Parathyroid adenoma (tissue), 2 donors: ENCODE data around the gene WDR4.

Source experiments
- H2AFZ ChIP-seq: fragments of 300-600 bp; sonication (generic); one replicate; pipeline ENCODE4 v1.7.0; 2017; ENCODE audit warnings: antibody characterized with exemption, mild to moderate bottlenecking
- H3K27ac ChIP-seq: fragments of 300-600 bp; sonication (generic); one replicate; pipeline ENCODE4 v1.7.0; 2017
- H3K27me3 ChIP-seq: fragments of 300-600 bp; sonication (generic); one replicate; pipeline ENCODE4 v1.7.0; 2017; ENCODE audit warnings: low read length; ENCODE audit not compliant: control insufficient read depth, insufficient read depth
- H3K36me3 ChIP-seq: fragments of 300-600 bp; sonication (generic); one replicate; pipeline ENCODE4 v1.7.0; 2017; ENCODE audit warnings: low read length; ENCODE audit not compliant: control insufficient read depth, insufficient read depth
- H3K4me1 ChIP-seq: fragments of 300-600 bp; sonication (generic); one replicate; pipeline ENCODE4 v1.7.0; 2017; ENCODE audit warnings: control low read depth
- H3K4me2 ChIP-seq: fragments of 300-600 bp; sonication (generic); one replicate; pipeline ENCODE4 v1.7.0; 2017; ENCODE audit warnings: low read length
- H3K4me3 ChIP-seq: fragments of 300-600 bp; sonication (generic); one replicate; pipeline ENCODE4 v1.7.0; 2017; ENCODE audit warnings: low read depth, low read length
- H3K79me2 ChIP-seq: fragments of 300-600 bp; sonication (generic); one replicate; pipeline ENCODE4 v1.7.0; 2017; ENCODE audit warnings: control low read depth
- H3K9ac ChIP-seq: fragments of 300-600 bp; sonication (generic); one replicate; pipeline ENCODE4 v1.7.0; 2017; ENCODE audit warnings: mild to moderate bottlenecking
- H3K9me3 ChIP-seq: fragments of 300-600 bp; sonication (generic); one replicate; pipeline ENCODE4 v1.7.0; 2017; ENCODE audit warnings: low read length; ENCODE audit not compliant: control insufficient read depth
- CTCF ChIP-seq: fragments of 300-600 bp; sonication (generic); IDR thresholded peaks from one replicate; pipeline ENCODE4 v1.7.0; 2017; ENCODE audit warnings: antibody characterized with exemption, mild to moderate bottlenecking
- donor health status: primary hyperparathyroidism.

Gene WDR4

DNA sequence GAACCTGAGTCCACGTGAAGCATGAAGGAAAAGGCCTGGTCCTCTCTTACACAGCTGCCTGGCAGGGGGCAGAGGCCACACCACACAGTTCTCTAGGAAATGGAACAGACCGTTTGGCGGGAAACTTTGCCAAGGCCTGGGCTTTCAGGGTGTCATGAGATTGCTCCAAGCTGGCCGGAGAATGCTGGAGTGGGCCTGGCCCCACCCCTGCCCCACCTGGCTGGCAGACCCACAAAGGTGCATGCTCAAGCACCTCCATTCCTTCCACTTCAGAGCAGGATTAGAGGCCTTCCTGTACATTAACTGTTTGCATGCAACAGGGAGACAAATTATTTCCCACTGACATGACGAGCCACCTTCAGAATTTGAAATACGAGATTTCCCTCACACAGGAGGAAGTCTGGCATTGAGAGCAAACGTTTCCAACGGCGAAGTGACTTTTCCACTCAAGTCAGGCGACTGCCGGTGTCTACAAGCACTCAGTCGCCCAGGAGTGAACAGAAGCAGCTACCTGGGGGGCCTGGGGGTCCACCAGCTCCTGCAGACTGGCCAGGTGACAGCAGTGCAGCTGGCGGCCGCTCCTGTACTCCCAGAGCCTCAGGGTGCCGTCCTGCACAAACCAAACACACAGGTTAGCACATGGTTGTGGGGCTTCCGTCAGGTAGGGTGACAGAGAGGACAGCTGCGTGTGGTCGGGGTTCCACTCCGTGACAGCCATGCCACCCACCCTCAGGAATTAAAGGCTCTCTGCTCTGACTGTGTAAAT lies 24.0 kb downstream of the WDR4 start:
- no peak overlapping the region for H3K27ac ChIP-seq
- H3K4me3 ChIP-seq: no peak overlapping the region
- H3K9me3 ChIP-seq: no peaks in the 10 kb centered on the region
- H3K79me2 ChIP-seq: no peaks in the 10 kb centered on the region
- no peak overlapping the region for H3K9ac ChIP-seq
- H3K36me3 ChIP-seq: no peaks in the 10 kb centered on the region
- no peaks in the 10 kb centered on the region for H3K27me3 ChIP-seq
- TF ChIP-seq CTCF: no peak
- H3K4me1 ChIP-seq: no peaks in the 10 kb centered on the region
- H3K4me2 ChIP-seq: no peak overlapping the region
- H2AFZ ChIP-seq: no peak overlapping the region

GRCh38 chr21:42854246-42855010 lies 24.9 kb downstream of the WDR4 start:
- TF ChIP-seq CTCF: no peak
- no peak overlapping the region for H3K9ac ChIP-seq
- no peak overlapping the region for H3K4me3 ChIP-seq
- H3K27me3 ChIP-seq: no peaks in the 10 kb centered on the region
- H3K9me3 ChIP-seq: no peaks in the 10 kb centered on the region
- H3K4me1 ChIP-seq: no peaks in the 10 kb centered on the region
- H3K27ac ChIP-seq: no peak overlapping the region
- no peaks in the 10 kb centered on the region for H3K36me3 ChIP-seq
- no peak overlapping the region for H2AFZ ChIP-seq
- no peaks in the 10 kb centered on the region for H3K79me2 ChIP-seq
- no peak overlapping the region for H3K4me2 ChIP-seq

GRCh38 chr21:42853621-42854020 lies 25.7 kb downstream of the WDR4 start:
- no peaks in the 10 kb centered on the region for H3K36me3 ChIP-seq
- no peaks in the 10 kb centered on the region for H3K79me2 ChIP-seq
- TF ChIP-seq CTCF: no peak
- no peak overlapping the region for H2AFZ ChIP-seq
- H3K4me2 ChIP-seq: no peak overlapping the region
- no peaks in the 10 kb centered on the region for H3K9me3 ChIP-seq
- no peaks in the 10 kb centered on the region for H3K27me3 ChIP-seq
- H3K27ac ChIP-seq: no peak overlapping the region
- no peak overlapping the region for H3K4me3 ChIP-seq
- no peaks in the 10 kb centered on the region for H3K4me1 ChIP-seq
- H3K9ac ChIP-seq: no peak overlapping the region

GRCh38 chr21:42852925-42853570 lies 26.3 kb downstream of the WDR4 start:
- H3K27ac ChIP-seq: no peak overlapping the region
- H3K9ac ChIP-seq: no peak overlapping the region
- H3K4me2 ChIP-seq: no peak overlapping the region
- no peaks in the 10 kb centered on the region for H3K27me3 ChIP-seq
- no peaks in the 10 kb centered on the region for H3K36me3 ChIP-seq
- no peaks in the 10 kb centered on the region for H3K79me2 ChIP-seq
- no peak overlapping the region for H3K4me3 ChIP-seq
- no peak for TF ChIP-seq CTCF
- H3K4me1 ChIP-seq: no peaks in the 10 kb centered on the region
- H3K9me3 ChIP-seq: no peaks in the 10 kb centered on the region
- H2AFZ ChIP-seq: no peak overlapping the region
